BJ (cell line): ENCODE results near the gene PDGFD. TPM values are rescaled to one million over a fixed set of nuclear protein-coding genes. Genes with fewer than 3 reads are reported as not detected.

Experiments used
- CTCF ChIA-PET: fragments of 350-600 bp; formaldehyde crosslinking; extraction: SDS; loops from one replicate; lab custom pipeline; 2021; ENCODE audit warnings: antibody characterized with exemption, inconsistent platforms; lab: Yijun Ruan, JAX
- POLR2A ChIA-PET: fragments of 300-600 bp; sonication (Branson Sonifier 250); formaldehyde crosslinking; extraction: SDS; loops from one replicate; lab custom pipeline; 2021; ENCODE audit warnings: antibody characterized with exemption; lab: Charles Lee
- DNase-seq: peaks from one replicate; pipeline ENCODE4 v3.0.0-alpha.2; 2011; ENCODE audit warnings: low read depth
- H3K27me3 ChIP-seq: 2 replicates; pipeline ENCODE4 v1.6.0; 2011; ENCODE audit warnings: low read length; ENCODE audit not compliant: control insufficient read depth, insufficient read depth
- H3K36me3 ChIP-seq: 2 replicates; pipeline ENCODE4 v1.5.1; 2011; ENCODE audit warnings: low read length; ENCODE audit not compliant: control insufficient read depth, insufficient read depth
- H3K4me3 ChIP-seq: 2 replicates; pipeline ENCODE4 v1.5.1; 2011; ENCODE audit warnings: low read depth, mild to moderate bottlenecking, control low read depth, low read length
- polyA plus RNA-seq: library from polyadenylated mRNA; depleted of rRNA; stranded (reverse); fragments of >200 nt; gene quantifications from 2 replicates; pipeline ENCODE4 v1.2.3, GENCODE V29; 2011
- TF ChIP-seq, protein P1 (sequence below): IDR thresholded peaks from 2 replicates; pipeline ENCODE4 v1.5.1; 2011; ENCODE audit warnings: low read depth, mild to moderate bottlenecking, control low read depth, inconsistent platforms, low read length, moderate library complexity; ENCODE audit not compliant: insufficient read depth

Gene PDGFD
- polyA plus RNA-seq, 1 experiment, result 0.72 TPM

DNA sequence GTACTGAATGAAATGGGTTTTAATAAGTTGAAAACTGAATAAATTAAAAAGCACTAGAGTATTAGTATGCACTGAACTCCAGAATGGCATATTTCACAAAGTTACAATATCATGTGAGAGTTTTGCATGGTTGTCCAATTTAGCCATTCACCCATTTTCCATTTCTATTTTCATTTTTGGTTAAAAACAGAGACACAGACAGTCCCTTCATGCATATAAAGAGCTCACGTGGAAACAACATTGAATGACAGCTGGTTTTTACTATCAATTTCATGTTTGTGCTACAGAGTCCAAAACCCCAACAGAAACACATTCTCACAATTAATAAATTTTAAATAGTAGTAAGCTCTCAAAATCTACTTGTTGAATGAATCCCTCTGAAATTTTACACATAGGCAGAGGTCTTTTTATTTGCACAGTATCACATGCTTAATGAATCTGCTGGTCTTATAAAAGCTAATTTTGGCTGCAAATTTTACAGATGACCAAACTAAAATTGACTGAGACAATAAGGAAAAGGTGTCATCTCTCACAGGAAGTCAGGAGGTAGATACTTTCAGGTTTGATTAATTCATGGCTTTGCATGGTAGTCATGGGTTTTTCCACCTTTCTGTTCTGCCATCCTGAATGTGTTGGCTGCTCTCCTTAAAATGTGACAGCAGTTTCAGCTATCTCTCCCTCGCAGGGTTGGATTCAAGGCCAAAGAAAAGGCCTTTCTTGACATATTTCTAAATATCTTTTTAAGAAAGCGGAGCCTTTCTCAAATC, 148.1 kb downstream of the PDGFD start:
- TF ChIP-seq, protein P1, sequence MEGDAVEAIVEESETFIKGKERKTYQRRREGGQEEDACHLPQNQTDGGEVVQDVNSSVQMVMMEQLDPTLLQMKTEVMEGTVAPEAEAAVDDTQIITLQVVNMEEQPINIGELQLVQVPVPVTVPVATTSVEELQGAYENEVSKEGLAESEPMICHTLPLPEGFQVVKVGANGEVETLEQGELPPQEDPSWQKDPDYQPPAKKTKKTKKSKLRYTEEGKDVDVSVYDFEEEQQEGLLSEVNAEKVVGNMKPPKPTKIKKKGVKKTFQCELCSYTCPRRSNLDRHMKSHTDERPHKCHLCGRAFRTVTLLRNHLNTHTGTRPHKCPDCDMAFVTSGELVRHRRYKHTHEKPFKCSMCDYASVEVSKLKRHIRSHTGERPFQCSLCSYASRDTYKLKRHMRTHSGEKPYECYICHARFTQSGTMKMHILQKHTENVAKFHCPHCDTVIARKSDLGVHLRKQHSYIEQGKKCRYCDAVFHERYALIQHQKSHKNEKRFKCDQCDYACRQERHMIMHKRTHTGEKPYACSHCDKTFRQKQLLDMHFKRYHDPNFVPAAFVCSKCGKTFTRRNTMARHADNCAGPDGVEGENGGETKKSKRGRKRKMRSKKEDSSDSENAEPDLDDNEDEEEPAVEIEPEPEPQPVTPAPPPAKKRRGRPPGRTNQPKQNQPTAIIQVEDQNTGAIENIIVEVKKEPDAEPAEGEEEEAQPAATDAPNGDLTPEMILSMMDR, result no peak
- no peak for DNase-seq
- no peak overlapping the region for H3K4me3 ChIP-seq
- CTCF ChIA-PET, result interaction anchor here (1.5 kb wide), 1 partner anchor 12 kb away, joined by 5 read pairs; no protein-coding TSS in a partner anchor
- H3K36me3 ChIP-seq, result no peaks in the 10 kb centered on the region
- POLR2A ChIA-PET, result no interaction called here
- no peaks in the 10 kb centered on the region for H3K27me3 ChIP-seq

DNA sequence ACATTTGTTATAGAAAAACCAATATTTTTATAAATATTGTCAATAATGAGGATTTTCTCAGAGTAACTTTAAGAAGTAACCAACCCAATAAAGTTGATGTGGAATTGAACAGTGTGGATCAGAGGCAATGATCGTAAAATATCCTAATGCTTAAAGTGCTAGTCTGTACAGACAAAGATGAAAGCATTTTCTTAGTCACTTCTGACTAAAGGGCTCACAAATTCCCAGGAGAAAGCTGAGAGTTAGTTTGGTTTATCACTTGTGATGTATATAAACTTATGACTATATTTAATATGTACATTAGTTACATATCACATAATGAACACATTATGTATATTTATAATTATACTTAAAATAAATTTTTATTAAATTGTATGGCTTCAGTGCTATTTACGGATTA, 152.9 kb downstream of the PDGFD start:
- no peaks in the 10 kb centered on the region for H3K36me3 ChIP-seq
- no peak overlapping the region for H3K4me3 ChIP-seq
- no peaks in the 10 kb centered on the region for H3K27me3 ChIP-seq
- TF ChIP-seq, protein P1, result no peak
- ChIA-PET CTCF (no interaction called here), POLR2A (no interaction called here)
- no peak for DNase-seq

DNA sequence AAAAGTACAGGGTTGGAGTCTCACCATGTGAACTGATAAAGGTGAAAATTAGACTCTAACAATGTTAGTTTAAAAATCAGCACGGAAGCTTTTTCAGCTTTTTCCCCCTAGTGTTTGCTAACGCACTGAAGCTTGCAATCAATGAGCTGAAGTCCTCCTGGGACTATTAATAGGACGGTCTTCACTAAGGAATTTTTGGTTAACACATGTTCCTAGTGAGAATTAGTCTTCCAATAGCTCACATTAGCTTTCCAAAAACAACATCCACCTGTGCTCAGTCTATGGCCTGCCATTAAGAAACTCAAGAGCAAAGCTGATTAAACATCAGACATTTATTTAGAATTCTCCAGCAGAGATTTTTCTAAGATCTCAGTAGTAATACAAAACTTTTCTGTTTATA, 154.2 kb downstream of the PDGFD start:
- no peak overlapping the region for H3K4me3 ChIP-seq
- H3K27me3 ChIP-seq, result no peaks in the 10 kb centered on the region
- TF ChIP-seq, protein P1, result no peak
- no peak for DNase-seq
- CTCF ChIA-PET, result interaction anchor here (0.9 kb wide), 1 partner anchor 13 kb away, joined by 3 read pairs; no protein-coding TSS in a partner anchor
- POLR2A ChIA-PET, result no interaction called here
- H3K36me3 ChIP-seq, result no peaks in the 10 kb centered on the region

DNA sequence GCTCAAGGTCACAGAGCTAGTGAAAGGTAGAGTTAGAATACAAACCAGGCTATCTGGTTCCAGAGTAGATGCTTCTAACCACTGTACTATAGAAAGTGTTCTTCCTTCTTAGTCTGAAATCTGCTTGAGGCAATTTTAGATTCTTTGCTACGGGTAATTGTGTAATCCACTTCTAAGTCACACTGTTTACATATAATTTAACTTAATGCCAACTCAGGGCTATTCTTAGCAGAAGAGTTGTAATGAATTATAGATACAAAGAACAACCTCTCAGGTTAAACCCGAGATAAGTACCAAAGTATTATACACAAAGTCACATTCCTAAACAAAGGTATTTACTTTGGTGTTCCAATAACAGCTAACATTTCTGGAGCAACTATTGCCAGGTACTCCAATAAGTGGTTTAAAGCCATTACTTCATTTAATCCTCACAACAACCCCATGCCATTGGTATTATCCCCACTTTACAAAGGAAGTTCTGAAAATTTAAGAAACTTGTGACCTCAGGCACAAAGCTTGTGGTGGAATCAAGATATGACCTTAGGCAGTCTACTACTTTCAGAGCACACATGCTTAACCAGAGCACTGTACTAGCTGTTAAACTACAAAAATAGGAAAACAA, 158.6 kb downstream of the PDGFD start:
- TF ChIP-seq, protein P1, result no peak
- Histone ChIP-seq H3K4me3 (no peak overlapping the region), H3K36me3 (no peaks in the 10 kb centered on the region), H3K27me3 (no peaks in the 10 kb centered on the region)
- ChIA-PET POLR2A (no interaction called here), CTCF (no interaction called here)
- DNase-seq, result no peak

DNA sequence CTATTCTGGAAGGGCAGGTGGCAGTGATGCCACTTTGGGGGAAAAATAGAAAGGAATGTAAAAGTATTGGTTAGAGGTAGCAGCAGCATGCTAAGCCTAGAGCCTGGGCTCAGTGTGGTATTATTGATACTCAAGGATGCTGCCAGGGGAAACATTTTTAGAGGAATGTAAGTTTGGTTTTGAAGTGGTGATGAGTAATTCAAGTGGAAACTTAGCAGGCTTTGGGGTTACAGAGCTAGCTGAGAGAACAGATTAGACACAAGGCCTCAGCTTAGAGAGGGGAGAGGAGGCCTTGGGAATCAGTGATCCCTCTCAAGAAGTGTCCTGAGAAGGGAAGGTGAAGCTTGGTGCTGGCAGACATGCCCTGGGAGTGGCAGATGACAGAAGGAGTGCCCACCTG, 160.5 kb downstream of the PDGFD start:
- POLR2A ChIA-PET, result no interaction called here
- Histone ChIP-seq H3K27me3 (no peaks in the 10 kb centered on the region), H3K4me3 (no peak overlapping the region), H3K36me3 (no peaks in the 10 kb centered on the region)
- CTCF ChIA-PET, result no interaction called here
- no peak for DNase-seq
- TF ChIP-seq, protein P1, result no peak
